Middle frontal gyrus (tissue), 1 donor: ENCODE data around the gene PRG3.

Experiments used
- DNase-seq: peaks from one replicate; pipeline ENCODE4 v3.0.0-alpha.2; 2015; ENCODE audit warnings: low spot score; ENCODE audit errors: extremely low spot score

The PRG3 gene, protein sequence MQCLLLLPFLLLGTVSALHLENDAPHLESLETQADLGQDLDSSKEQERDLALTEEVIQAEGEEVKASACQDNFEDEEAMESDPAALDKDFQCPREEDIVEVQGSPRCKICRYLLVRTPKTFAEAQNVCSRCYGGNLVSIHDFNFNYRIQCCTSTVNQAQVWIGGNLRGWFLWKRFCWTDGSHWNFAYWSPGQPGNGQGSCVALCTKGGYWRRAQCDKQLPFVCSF

DNA sequence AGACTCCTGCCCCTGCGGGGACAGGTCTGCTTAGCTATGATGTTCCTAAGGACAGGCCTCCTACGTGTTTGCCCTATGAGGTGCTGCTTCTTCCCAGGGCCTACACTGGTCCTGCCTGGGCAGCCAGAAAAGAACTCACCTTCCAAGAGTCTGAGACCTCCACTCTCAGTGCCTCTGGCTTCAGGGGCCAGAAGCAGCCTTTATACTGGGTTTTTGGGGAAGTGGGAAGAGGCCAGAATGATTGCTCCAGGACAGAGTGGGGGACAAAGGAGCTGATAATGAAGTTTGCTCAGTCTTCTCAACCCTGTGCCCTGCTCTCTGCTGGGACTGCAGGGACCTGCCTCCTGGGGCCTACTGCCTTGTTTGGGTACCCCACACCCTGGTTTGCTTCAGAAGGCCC is at the start of gene PRG3:
Gene PRG3 (minus strand): TSS at position 176 of the 400 bp plus-strand sequence. CDS start 442 bp downstream, outside the sequence.
- DNase-seq = no peak

DNA sequence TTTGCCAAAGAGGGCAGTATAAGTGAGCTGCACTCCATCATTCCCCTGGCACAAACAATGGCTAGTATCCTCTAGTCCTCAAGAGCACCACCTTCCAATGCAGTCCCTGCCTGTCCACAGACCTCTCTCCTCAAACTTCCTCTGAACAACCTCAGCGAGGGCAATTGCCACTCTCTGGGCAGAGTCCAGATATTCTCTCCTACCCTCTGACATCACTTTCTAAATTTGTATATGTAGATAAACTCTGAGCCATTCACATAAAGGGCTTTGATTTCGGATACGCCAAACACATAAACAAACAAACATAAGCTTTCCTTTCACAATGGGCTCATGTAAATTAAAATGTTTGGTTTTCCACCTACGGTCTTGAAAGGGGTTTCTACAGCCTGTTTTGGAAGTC is 49.0 kb upstream of the PRG3 start:
- DNase-seq = no peak

DNA sequence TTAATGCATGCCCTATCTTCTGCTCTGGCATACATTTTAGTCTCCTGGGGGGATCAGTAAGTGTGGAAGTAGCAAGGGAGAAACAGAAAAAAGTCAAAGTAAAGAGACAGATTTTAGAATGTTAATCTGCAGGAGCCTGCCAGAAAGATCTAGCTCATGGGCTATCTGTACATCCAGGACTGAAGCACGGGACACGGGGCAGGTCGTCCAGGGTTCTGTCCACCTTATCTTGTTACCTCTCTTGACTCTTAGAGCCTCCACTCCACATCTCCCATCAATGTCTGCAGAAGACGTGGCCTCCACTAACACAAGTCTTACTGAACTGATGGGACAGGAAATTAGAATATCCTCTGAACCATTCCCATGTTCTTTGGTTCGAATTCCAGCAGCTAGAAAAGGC is 47.7 kb upstream of the PRG3 start:
- DNase-seq = no peak

DNA sequence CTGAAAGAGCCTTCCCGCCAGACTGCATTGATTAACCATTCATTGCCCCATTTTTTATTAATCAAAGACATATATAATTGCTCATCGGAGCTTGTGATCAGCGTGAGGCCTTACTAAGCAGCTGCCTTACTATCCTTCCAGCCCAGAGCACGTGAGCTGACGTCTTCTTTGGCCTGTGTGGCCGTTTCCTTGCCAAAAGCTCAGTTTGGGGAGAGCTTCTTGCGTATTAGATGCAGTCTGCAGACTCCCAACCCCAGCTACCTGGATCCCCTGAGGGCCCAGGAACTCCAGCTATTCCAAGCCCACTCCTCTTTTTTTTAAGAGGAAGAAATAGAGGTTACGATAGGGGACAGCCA is 46.8 kb upstream of the PRG3 start:
- DNase-seq = peak; percentile 29

DNA sequence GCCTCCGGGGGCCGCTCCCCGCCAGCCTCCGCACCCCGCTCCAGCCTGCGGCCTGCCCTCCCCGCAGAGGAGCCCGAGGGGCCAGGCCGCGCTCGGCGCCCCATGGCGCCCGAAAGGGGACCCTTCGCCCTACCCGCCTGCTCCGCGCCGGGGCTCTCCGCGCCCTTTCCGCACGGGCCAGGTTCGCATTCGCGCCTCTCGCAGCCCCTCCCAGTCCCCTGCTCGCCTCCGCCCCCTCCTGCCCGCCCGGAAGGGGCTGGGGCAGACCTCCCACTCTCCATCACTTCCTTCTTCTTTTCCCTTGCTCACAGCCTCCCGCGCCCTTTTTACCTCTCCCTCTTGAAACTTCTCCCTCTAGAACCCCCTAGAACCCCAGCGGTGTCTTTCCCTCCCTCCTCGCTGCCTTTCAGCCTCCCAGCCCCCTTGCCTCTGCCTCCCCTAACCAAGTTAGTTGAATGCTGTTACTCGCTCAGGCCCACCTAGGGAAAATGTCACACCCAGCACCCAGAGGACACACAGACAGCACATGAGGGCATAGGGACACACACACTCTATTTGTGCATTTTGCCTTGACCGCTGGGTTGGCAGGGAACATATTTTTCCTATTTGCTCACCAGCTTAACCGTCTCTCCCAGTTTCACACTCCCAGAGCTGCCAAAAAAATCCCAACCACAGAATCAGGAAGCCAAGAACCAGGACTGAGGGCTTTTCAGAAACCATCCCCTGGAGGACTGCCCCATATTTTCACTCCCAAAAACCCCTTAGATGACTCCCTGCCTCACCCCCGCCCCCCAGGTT is 46.2 kb upstream of the PRG3 start, which contains the start of gene SLC43A3:
Gene SLC43A3 (minus strand): TSS at position 193 of the 798 bp plus-strand sequence. CDS start 949 bp downstream, outside the sequence.
- DNase-seq = no peak

DNA sequence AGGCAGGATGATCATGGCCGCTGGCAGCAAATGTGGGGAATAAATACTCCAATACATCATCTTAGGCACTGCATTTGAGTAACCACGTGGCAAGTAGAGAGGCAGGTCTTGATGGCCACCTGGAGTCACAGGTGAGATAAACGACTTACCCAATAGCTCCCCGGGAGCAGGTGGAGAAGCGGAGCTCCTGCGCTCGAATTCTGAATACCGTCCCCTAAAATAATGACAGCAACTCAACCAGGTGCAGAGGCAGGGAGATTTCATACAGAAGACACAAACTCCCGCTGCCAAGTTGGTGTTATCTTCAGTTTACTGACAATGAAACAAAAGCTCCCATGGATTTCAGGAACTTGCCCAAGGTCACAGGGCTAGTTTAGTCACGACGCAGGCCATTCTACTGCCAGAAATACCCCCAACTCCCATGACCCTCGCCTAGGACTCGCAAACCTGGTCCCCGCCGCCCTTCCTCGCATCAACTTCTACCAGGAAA is 45.5 kb upstream of the PRG3 start:
- no peak for DNase-seq

DNA sequence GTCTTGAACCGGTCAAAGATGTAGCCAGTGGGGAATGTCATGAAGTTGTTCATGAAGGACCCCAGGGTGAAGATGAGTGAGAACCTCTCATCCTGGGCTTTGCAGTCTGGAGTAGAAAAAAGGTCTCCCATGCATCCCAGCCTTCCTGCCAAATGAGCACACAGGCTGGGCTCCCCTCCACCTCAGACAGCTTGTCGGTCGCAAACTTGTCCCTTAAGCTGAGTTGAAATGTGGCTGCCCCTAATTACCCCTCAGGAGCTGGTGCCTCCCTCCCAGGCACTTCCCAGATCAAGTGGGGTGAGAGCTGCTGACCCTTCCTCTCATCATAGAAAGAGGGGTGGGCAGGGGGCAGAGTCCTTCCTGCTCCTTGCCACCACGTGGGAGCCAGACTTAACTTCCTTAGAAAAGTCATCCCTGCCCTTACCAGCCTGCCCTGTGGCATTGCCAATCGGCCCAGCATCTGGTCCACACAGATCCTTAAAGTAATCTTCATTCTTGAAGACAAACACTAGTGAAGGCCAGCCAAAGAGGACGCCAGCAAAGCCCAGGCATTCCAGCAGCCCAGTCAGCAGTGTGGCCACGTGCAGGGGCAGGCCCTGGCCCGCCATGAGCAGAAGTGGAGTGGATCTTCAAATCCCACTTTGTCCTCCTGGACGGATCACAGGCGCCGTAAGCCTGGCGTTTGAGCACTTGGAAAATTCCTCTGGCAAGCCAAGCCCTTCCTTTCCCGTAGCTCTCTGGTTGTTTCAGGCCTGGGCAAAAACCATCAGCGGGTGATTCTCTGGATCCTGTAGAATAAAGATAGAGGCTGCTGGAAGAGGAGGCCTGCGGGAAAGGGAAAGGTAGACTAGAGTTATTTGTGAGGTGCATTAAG is 44.9 kb upstream of the PRG3 start:
- DNase-seq = no peak

DNA sequence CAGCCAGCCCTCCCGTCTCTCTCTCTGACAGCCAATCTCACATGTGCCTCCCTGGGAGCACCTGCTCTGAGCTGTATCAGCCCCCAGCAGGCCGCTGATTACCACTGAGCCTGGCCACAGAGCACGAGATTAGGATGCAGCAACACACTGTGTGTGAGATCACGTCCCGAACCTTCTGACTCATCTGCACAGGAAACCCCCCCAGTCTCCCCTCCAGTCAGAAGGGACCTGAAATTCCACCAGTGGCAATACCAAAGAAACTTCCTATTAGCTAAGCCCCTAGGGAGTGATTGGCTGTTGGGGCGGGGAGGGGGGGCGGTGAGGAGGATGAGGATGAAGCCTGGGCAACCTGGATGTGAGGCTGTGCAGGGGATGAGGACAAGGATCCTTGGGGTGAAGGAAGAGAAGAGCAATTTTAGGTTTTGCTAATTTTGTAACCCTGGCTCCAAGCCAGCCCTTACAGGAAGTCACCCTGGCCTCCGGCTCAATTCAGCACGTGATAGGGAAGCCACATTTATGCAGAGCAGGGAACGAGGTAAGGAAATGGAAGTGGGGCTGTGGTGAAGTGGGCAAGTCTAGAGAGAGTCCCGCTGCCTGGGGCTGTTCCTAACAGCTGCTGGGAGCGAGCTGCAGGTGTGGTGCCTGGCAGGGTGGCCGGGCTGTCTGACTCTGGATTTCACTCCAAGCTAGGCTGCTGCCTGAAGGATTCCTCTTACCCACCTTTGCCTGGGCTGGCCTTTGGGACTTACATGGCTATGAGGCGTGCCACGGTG is 44.0 kb upstream of the PRG3 start:
- DNase-seq = no peak

DNA sequence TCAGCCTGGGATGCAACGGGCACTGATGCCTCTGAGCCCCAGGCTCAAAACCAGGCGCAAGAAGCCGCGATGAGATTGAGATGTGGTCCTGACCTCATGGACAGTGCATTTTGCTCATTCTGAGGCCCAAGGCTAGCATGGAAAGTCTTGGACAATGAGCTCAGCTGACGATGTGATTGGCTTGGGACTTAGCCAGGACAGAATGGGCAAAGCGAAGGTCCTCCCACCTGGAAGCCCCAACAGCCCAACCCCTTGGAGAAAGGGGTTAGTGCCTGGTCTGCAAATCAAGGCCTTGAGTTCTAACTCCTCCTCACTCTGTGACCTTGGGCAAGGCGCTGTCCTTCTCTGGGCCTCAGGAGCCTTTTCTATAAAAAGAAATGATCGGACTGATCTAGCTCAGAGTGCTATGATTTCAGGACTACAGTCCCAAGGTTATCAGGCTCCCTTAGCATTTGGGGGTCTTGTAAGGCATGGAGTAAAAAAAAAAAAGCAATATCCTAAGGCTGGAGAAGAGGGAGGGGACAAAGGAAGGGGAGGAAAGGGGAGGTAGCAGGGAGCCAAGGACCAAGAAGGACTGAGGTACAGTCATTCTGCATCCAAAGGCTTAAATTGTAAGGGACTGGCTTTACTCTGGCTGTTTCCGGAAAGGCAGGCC is 43.3 kb upstream of the PRG3 start:
- no peak for DNase-seq

DNA sequence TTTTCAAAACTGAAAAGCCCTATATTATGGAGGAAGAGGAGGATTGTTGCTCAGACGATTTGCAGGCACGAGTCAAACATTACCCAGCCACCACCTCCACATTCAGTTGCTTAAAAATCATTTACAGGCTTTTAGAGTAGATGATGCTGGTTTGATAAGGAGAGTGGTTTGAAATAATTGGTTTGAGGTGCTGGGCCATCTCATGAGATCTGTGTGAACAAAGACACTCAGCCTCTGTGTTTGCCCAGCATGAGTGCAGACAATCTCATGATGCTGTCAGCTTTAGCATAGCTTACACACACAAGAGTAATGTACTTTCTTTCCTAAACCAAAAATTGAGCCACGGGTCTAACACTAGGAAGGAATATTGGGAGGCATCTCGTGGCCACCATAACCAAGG is 41.7 kb upstream of the PRG3 start:
- DNase-seq = no peak

DNA sequence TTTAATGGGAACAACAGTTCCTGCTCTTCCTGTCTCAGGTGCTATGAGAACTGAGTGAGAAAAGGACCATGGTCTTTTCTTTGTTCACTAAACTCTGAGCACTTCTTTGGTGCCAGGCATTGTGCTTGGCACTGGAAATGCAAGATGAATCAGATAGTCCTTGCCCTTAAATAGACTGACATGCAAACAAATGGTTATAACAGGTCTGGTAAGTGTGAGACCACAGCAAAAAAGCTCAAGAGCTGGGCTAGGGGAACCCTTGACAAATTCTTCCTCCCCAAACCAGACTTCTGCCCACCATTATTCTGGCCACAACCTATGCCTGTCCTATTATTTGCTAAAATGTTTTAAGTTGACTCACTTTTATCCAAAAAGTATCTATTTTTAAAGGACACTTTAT is 40.9 kb upstream of the PRG3 start:
- DNase-seq = no peak

DNA sequence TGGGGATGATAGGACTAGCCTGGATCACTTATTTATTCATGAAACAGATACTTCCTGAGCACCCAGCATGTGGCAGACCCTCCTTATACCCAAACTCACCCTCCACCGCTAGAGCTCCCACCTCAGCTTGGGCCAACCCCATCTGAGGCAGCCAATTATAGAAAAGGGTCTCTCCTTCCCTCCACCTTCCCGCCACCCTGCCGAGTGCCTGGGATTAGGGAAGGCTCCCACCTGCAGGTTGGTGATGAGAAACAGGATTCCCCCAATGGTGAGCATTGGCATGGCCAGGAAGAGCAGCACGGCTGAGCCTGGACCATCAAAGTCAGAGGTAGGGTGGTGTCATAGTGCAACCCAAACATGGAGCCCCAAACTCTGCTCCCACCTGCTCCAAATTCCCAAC is 40.1 kb upstream of the PRG3 start:
- no peak for DNase-seq

DNA sequence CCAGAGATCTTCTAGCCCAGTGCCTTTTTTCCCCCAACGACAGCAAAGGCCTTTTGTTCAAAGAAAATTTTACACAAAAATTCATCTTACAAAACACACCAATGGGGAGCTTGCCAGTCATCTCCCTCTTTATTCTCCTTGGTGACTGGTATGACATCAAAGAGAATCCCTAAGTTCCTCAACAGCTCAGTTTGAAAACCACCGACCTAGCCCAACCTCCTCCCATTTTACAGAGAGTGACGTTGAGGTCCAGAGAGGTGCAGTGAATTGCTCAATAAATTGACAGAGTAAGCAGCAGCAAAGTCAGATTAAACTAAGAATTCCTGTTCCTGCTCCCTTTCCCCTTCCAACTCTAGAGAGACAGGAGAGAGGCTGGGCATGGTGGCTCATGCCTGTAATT is 38.2 kb upstream of the PRG3 start:
- no peak for DNase-seq

DNA sequence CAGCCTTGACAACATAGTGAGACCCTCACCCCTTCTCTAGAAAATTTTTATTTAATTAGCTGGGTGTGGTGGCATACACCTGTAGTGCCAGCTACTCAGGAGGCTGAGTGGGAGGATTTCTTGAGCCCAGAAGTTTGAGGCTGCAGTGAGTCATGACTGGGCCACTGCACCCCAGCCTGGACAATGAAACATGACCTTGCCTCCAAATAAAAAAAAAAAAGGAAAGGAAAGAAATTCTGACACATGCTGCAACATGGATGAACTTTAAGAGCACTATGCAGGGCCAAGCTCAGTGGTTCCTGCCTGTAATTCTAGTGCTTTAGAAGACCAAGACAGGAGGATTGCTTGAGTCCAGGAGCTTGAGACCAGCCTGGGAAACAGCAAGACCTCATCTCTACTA is 37.2 kb upstream of the PRG3 start:
- no peak for DNase-seq

DNA sequence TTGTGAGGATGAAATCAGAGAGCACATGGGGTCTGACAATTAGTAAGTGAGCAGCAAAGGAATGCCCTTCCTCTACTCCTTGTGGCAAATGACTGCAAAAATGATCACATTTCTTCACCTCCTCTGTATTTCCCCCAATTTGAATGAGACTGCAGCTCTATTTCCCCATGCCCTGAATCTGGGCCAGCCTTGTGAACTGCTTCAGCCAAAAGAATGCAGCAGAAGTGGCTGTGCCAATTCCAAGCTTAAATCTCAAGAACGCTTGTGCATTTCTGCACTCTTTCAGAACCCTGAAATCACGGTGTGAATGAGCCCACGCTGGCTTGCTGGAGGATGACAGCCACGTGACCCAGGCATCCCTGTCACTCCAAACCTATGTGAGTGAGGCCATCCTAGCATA is 36.1 kb upstream of the PRG3 start:
- no peak for DNase-seq

DNA sequence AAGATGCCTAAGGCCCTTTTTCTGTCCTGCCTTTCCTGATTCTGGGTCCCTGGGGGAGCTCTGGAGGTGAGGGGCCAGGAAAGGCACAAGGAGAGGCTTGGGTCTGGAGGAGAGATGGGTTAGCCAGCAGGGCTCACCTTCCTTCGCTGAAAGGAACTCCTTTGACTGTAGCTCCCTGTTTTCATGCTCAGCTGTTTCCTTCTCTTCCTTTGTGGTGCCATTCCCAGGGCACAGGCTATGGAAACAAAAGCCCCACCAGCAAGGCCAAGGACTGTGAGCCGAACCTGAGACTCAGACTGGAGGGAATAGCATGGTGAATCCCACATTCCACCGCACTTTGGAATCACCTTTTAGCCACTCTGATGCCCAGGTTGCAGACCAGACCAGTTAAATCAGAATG is 35.5 kb upstream of the PRG3 start:
- no peak for DNase-seq

DNA sequence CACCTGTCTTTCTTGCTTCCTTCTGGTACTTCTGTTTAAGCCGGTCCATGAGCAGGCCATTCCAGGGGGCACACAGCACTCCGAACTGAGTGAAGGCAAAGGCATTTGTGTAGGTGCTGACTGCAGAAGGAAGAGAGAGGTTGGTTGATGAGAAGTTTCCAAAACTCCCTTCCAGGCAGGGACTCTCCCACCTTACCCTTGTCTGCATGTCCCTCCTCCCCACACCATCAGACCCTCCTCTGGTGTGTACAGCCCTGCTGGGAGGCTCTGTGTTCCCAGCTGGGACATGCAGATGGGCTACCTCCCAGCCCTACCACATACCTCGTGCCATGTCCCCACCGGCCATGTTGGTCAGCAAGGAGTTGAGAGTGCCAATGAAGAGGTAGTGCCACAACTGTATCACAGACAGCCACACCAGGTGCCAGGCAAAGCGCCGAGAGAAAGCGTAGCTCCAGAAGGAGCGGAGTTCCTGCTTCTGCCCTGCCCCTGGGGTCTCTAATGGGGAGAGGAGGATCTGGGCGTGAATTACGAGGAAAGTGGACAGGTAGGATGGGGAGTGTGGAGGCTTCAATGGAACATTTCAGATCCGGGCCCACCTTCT is 33.8 kb upstream of the PRG3 start:
- DNase-seq = no peak

DNA sequence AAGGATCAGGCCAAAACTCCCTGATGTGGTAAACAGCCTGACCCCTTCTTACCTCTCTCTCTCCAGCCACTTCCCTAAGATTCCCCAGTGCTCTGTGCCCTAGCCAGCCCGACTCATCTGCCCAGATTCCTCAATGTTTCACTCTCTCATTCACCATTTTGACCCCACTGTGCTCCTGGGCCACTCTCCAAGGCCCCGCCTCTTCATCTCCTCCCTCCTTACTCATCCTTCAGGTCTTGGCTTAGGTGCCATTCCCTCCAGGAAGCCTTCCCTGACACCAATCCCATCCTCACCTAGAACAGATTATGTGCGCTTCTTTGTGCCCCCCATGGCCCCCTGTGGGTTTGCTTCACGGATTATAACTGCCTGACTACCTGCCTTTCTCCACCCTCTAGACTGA is 32.7 kb upstream of the PRG3 start:
- DNase-seq = no peak

DNA sequence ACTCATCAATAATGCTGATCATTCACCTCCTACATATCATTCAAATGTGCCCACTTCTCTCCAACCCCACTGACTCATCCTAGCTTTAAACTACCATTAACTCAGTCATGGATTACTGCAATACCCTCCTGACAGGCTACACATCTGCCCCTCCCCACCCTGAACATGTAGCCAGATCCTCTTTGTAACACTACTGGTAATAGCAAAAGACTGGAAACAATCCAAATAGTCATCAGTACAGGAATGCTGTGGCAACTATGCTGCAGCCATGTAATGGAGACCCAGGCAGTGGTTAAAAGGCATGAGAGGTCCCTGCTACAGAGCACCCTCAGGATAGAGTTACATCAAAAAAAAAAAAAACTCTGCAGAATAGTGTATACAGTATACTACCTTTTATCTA is 29.3 kb upstream of the PRG3 start:
- no peak for DNase-seq
